ENCODE results near the gene CAMK2N1.

- TF ChIP-seq GATA2 (IDR thresholded peaks at IDR 0.05; ENCODE audit: low read depth, low read length) (no peak), GATA3 (IDR thresholded peaks at IDR 0.05; ENCODE audit: low read depth, low read length) (no peak)
These were observed 32.0 kb downstream of the CAMK2N1 start for GRCh38 chr1:20454004-20454403.
